Sigmoid colon (tissue), 4 donors: ENCODE measurements around the gene TMEM53.

Source experiments
- CTCF ChIP-seq, 4 experiments: fragments of 450-650 bp in 3 of 4; fragments of 200-600 bp in 1 of 4; IDR thresholded peaks; one replicate each; pipeline ENCODE4 v1.5.1; 2016 to 2019; ENCODE audit warnings: antibody characterized with exemption in 4 of 4, mild to moderate bottlenecking in 3 of 4, moderate library complexity in 2 of 4
- POLR2A ChIP-seq, 2 donors: fragments of 450-650 bp; IDR thresholded peaks; one replicate each; pipeline ENCODE4 v1.6.1; 2016; ENCODE audit warnings: antibody characterized with exemption in 2 of 2, mild to moderate bottlenecking in 2 of 2, moderate library complexity in 2 of 2
- POLR2AphosphoS5 ChIP-seq, 4 donors: sonication (generic); formaldehyde crosslinking; IDR thresholded peaks; one replicate each; pipeline ENCODE4 v1.6.1; 2017; ENCODE audit warnings: antibody characterized with exemption in 4 of 4

GRCh38 chr1:44670751-44671640, 3.3 kb downstream of the TMEM53 start:
- no peak for TF ChIP-seq POLR2AphosphoS5 (IDR thresholded peaks at IDR 0.05)
- TF ChIP-seq CTCF (IDR thresholded peaks at IDR 0.05): no peak
- TF ChIP-seq POLR2A (IDR thresholded peaks at IDR 0.05): no peak
